Left forelimb (tissue), 1 donor: ENCODE results near the gene BCL11B.
"Not testable (repeated sequence)": the region's sequence is repeated elsewhere in the genome, so short reads cannot be mapped to it uniquely, and the experiment has no call there.

ENCODE experiments used
- DNase-seq: peaks from one replicate; pipeline ENCODE4 v3.0.0-alpha.2; 2018; ENCODE audit warnings: low spot score

BCL11B gene

DNA sequence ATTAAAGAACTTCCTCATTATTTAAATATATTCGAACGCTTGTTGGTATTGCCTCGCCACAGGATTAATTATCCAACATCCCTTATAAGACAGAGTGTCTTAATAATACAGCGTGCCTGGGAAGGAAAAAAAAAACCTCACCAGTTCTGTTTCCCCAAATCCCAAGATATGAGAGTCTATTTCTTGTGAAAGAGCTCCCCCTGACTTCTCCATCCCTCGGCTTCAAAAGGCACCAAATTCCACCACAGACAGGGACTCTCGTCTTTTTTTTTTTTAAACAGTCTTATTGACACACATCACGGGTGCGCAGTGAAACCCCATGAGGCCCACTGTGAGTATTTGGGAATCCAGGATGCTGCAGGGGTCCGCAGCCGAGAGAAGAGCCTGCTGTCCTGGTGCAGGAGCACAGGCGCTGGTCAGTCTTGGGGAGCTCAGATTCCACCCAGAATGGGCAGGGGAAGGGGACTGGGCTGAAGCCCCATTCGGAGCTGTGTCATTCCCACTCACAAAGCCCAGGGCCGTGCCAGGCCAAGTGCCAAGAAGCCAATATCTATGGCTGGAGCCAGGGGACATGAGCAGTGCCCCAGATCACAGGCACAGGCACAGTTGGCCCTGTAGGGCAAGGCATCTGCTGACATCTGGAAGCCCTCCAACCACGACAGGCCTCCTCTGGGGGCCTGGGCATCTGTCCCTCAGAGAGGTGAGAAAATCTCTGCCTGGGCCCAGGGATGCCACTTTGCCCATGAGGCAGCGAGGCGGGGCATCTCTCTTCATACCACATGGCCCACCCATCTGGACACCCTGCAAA, 71.9 kb downstream of the BCL11B start:
- no peak for DNase-seq

GRCh38 chr14:99198746-99199502, 73.1 kb downstream of the BCL11B start:
- DNase-seq = no peak

- DNase-seq = no peak
These were observed 75.7 kb downstream of the BCL11B start for GRCh38 chr14:99196310-99196650.

DNA sequence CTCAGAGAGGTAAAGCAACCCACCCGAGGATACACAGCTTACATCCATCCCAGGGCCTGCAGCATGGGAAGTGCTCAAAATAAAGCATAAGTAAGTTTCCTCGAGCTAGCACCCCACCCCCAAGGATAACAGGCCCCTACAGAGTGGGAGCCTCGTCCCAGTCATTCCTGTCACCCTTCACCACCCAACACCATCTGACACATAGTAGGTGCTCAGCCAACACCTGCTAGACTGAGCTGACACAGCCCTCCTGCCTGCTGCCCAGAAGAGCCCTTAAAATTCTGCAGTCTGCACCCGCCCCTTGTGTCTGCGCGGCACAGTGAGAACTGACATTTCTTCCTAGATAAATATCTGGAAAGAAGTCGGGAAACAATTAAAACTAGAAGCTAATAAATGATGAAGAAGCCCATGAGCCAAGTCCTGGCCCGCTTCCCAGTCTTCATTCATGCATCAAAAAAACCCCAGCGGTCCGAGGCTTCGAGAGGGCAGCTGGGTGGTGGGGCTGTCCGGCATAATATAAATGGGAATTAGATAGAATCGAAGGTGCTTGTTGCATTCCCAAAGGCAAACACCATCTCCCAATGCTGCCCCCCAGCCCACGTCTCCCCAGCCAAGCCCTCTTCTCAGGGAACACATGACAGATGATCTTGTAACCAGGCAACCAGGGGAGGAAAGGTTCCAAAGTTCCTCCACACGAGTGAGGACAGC, 76.2 kb downstream of the BCL11B start:
- no peak for DNase-seq

GRCh38 chr14:99194736-99195135, 77.3 kb downstream of the BCL11B start:
- DNase-seq = no peak

DNA sequence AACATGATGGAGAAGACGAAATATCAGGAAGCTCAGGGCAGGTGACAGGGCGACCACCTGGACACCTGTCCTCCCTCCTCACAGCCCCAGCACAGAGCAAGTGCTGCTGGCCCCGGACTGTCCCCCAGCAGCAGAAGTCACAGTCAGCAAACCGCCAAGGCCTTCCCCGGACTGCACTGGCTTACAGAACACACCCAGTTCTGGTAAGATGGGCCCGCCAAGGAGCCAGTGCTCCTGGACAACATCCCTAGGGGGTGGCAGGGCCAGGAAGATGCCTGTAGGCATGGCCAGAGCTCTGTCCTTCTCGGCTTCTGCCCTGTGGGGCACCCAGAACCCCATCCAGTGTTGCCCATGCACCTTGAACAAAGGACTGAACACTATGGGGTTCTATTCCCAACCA, 77.9 kb downstream of the BCL11B start:
- DNase-seq = no peak

DNA sequence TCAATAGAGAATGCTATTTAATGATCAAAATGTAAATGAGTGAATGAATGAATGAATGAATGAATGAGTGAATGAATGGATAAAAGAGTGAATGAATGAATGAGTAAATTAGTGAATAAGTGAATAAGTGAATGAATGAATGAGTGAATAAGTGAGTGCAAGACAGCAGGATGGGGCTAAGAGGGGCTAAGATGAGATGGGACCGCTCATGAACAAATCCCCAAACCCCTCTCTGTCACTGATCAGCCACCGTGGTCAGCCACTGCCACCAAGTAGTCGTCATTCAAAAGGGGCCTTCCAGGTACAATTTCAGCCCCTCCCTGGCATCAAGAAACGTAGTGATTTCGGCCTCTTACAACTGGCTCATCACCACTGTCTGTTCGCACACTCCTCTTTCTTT, 79.2 kb downstream of the BCL11B start:
- no peak for DNase-seq

DNA sequence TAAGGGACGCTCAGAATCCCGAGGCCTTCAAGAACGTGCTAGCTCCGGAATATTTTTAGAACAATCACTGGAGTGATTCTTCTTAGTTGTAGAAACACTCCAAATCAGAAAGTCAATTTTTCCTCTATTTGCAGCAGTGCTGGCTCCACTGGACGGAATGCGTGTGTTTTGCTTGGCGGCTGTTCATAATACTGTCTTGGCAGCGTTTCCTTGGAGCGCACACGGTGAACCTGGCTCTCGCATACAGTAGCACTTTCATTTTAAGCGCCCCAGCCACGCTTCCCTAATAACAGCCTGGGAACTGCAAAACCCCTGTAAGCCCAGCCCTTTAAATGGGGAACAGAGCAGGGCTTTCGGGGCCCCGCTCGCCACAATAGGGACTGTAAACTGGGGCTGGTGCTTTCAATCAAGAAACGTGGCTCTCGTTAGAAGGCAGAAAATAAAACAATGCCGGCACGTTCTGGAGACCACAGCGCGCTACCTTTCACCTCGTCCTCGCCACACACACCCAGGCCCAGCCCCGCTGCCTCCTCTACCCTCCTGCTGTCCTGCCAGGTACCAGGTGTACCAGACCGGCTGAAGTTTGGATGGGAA, 79.9 kb downstream of the BCL11B start:
- peak; percentile 80 for DNase-seq

- DNase-seq = no peak
These were observed 80.5 kb downstream of the BCL11B start for GRCh38 chr14:99191395-99192027.

- DNase-seq = no peak
These were observed 81.2 kb downstream of the BCL11B start for GRCh38 chr14:99190696-99191394.

DNA sequence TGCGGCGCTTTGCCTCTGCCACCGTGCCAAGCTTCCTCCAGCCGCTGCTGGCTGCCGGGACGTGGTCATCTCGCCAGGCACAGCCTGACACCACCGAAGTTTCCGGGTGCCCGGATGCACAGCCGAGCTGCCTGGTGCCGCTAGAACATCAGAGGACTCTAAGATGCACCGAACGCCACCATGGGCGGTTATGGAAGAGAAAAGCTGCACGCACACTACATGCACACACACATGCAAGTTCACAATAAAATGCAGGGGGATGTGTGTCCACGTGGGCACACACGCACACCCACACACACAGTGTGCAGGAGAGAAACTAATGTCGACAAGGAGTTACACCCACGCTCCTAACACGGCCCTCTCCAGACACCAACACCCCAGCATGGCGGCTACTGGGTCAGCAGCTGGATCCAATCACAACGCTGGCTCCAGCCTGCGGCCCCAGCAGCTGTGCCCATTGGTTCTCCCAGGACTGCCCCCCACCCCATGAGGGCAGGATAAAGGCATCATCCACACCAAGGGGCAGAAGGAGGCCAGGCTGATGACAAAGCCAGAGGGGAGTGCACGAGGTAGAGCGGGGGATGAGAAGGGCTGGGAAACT, 82.7 kb downstream of the BCL11B start:
- no peak for DNase-seq

- DNase-seq = no peak
These were observed 83.2 kb downstream of the BCL11B start for GRCh38 chr14:99188731-99189191.

DNA sequence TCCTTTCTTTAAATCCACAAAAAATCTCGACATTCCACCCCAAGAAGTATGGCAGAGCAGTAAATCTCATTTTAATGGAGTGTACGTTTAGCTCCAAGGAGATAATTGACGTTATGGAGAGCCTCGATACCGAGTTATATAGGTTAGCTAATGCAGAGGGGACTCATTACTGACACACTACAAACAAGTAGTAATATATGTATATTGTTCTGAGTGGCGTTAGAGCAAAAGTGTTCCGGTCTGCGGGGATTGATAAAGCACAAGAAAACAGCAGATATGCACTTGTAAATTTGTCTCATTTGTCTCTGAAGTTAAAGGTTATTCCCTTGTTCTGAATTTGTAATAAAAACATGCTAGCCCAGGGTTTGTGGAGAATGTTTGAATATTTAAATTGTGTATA, 84.1 kb downstream of the BCL11B start:
- DNase-seq = no peak

DNA sequence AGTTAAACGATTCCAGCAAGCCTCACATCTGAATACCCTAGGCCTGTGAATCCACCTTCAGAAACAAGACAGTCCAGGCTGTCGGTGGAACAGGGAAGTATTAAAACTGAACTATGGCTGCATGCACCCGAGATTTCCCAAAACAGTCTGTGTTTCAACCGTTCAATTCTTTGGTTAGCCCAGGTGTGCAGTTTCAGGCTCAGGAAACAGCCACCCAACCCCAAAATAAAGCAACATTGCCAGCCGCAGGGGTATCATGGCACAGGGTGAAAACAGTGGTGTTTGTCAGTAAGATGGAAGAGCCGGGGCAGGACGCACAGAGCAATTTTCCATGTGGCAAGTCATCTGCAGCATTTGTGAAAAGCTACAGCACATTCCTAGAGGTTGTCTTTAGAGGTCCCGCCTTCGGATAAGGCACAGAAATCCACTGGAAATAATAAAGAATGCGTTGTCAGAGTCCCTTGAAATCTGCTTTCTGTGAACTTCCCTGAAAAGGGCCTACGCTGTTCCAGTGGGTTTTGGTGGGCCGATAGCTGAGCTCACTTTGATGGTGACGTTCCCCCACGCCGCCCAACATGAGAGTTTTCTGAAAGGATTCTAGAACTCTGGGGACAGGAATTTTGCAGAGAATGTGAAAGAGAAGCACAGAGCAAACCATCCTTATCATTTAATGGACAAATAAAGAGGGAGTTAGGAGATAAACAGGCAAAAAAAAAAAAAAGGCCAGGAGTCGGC, 84.9 kb downstream of the BCL11B start:
- DNase-seq = no peak

GRCh38 chr14:99186336-99186735, 85.7 kb downstream of the BCL11B start:
- DNase-seq = not testable (repeated sequence)

GRCh38 chr14:99185436-99186068, 86.4 kb downstream of the BCL11B start:
- no peak for DNase-seq

DNA sequence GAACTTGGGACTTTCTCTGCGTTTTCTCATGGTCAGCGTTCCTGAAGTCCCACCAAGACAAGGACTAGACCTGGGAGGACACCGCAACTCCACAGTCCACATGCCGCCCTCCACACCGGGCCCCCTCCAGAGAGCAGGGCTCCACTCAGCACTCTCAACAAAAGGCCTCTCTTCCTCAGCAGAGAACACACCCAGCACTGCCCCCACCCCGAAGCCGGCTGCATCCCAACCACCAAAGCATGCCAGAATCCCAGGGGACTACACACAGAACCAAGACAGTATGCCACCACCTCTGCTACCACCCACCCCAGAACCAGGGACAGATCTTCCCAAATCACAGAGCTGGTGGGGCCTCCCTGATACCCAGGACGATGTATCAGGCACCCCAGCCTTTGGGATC, 88.3 kb downstream of the BCL11B start:
- no peak for DNase-seq

DNA sequence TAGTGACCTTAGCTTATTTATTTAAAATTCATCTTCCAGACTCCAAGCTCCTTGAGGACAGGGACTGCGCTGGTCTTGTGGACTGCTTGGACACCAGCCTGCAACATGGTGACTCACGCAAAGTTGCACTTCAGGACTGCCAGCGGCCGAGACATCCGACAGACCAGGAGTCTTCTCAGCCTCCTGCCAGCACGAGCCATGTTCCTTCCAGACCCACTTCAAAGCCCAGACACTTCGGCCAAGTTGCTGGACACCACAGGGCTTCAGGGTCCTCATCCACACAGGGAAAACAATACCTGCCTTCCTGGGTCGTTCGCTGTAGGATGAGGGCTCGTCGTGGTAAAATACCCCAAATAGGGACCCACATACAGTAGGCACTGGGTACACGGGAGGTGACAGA, 88.7 kb downstream of the BCL11B start:
- no peak for DNase-seq

GRCh38 chr14:99182548-99183250, 89.3 kb downstream of the BCL11B start:
- no peak for DNase-seq
